NCI-H2171 (cell line): ENCODE data around the gene GSN.

ENCODE experiments used
- DNase-seq: peaks from one replicate; lab custom pipeline; 2025; lab: John Stamatoyannopoulos, UW

GSN gene

DNA sequence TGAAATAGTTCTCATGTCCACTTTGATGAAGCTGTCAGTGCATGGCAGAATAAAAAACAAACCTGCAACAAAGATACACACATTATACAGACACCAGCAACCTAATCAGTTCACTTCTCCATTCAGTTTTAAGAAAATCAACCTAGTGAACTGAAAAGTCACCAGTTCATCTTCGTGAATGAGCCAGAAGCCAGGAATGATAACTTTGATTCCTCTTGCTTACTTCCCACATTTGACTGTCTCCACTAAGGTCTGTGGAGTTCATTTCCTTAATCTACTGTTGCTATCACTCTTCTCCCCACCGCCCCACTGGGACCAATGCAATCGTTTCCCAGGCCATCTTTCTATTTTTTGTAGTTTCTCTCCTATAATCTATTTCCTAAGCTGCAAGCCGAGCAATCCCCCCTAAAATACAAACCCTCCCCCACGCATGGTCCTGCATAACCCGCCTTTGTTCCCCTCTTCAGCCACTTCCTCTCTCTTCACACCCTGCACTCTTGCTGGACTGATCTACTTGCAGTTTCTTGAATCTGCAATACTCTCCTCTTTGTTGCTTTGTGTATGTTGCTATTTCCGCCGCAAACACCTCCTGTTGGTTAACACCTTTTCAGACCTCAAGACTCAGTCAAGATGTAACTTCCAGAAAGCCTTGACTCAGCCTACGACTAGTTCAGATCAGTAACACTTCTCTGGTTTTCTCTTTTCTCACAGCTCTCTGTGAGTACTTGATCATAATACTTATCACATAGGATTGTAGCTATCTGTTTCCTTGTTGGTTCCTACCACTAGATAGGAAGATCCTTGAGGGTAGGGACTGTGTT lies 85.5 kb downstream of the GSN start:
- DNase-seq: no peak

DNA sequence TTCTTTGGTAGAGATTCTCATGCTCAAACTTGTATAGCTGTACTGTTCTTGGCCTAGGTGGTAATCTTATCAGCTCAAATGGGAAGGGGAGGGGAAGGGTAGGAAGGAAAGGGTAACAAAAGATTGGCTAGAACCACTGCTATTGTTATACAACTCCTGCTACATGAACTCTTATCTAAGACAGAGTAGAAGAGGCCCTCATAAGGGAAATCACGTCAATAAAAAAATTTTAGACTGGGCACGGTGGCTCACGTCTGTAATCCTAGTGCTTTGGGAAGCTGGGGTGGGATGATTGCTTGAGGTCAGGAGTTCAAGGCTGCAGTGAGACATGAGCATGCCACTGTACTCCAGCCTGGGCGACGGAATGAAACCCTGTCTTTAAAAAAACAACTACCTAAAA lies 86.2 kb downstream of the GSN start:
- no peak for DNase-seq

DNA sequence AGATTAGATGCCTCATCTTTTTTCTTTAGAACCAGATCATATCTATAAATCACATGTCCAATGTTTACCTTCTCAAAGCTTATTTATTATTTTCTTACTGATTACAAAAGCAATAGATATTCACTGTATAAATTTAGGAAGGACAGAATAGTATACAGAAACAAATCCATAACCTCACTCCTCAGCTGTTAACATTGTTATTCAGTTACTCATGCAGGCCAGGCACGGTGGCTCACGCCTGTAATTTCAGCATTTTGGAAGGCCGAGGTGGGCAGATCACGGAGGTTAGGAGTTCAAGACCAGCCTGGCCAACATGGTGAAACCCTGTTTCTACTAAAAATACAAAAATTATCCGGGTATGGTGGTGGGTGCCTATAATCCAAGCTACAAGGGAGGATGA lies 86.8 kb downstream of the GSN start:
- no peak for DNase-seq

DNA sequence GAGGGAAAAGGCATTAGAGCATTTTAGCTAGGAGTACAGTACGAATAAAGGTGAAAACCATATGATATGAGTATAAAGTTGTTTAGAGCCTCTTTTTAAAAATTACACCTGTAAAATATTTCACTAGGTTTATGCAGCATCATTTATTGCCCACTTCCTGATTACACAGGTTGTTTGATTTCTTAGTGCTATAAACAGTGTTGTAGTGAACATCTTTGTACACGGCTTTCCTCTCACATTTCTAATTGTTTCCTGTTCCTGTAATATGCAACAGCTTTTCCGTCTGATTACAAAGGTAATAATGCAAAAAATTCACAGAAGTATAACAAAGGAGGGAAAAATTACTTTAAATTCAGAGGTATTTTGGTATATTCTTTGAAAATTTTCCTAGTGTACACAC lies 89.0 kb downstream of the GSN start:
- DNase-seq: no peak

DNA sequence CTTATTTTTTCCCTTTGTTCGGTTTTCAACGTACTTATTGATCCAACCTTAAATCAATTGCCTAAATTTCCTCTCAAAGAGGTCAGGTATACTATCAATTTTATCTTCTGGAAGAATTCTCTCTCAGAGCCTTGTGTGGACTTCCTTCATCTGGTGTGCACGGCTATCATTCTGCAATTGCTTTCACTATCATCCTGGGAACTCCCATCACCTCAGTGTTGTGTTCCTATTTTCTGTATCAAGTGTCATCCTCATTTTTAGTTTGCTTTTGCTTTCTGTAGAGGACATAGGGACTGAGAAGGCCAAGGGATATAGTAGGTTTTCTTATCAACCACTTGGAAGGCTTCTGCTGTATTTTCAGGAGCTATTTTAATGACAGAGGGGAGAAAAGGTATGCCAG lies 90.8 kb downstream of the GSN start:
- no peak for DNase-seq

DNA sequence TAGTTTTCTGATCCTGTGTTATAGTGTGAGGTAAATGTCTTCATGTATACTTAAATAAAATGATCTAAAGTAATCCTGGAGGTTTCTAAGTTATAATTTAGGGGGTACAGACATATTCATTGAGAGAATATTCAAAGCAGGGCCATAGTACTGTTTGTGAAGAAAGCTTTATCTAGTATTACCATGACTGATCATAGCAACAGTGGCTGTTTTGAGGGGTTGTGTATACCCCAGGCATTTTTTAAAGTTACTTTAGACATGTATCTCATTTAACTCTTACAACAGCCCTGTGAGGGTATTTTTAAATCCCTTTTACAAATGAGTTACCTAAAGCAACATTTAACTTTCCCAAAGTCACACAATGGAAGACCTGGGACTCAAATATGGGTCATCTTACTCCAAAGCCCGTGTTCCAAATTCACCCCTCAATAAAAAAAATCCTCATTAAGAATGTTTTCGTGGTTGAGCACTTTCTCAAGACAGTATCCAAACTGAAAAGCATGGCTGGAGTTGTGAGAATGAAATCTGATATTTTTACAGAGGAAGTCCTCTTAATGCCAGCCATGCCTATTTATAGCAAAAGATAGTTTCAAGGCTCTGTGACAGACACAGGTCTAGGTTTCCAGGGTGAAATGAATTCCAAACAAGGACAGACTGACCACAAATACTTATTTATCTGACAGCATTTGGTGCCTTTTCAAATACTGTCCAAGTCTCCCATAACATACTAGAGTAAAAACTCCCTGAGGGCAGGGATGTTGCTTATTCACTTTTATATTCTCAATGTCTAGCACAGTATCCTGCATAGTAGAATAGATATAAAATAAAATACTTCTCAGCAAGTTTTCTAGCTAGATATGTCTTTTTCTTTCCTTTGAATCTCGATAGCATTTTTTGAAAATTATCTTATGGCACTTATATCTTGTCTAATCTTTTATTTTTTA lies 91.7 kb downstream of the GSN start:
- no peak for DNase-seq

DNA sequence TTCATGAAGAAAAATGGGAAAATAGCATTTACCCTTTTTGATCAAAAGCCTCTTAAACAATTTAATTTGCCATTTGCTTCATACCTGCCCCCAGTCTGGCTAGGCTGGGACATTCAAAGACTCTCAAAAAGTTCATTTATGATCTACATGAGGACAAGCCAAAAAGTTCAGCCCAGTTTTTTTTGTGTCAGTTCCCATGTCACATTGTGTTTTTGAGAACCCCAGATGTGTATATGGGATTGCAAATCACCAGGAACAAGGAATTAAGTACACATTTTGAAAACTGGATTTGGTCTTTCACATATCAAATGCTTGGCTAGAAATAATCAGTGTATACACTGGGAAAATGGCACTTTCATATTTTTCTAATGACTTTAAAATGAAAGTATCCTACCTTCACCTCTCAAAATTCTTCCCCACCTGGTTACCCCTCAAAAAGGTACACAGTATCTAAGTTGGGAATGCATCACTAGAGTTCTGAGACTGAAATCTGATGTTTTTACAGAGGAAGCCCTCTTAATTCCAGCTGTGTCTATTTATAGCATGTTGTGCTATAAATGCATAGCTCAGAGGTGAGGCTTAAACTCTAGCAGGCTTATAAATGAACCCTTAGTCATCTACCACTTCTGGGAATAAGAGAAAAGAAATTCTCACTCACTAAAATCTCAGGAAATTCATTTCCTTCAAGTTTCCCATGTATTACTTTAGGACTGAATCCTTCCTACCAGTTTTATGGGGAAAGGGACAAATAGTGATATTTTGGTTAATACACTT lies 92.8 kb downstream of the GSN start:
- no peak for DNase-seq

DNA sequence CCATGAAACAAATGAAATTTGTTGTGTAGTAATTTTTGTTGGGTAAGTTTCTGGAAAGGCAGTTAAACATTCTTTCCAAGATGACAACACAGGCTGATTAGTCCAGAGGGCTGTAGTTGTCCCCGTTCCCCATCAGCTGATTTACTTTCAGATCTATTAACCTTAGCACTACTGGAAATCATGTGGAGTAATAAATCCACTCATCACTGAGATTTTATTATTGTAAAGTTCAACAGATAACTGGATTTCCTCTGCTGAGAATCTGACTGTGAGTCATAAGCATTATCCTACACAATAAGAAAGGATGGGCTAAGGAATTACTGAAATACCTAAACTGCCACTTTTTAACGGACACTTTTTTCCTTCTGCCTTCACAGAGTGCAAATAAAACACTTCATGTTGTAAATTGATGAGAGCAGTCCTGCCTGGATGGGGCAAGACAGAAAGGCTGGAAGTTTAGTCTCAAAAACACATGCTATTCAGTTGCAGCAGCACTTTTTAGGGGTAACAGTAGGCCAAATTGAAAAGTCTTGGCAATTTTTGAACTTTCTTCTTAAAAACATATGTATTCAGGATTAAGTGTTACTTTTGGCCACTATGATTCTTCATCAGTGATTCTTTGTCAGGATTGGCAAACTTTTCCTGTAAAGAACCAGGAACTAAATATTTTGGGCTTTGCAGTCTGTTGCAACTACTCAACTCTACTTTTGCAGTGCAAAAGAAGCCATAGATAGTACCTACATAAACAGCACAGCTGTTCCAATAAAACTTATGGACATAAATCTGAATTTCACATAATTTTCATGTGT lies 95.1 kb downstream of the GSN start:
- no peak for DNase-seq

DNA sequence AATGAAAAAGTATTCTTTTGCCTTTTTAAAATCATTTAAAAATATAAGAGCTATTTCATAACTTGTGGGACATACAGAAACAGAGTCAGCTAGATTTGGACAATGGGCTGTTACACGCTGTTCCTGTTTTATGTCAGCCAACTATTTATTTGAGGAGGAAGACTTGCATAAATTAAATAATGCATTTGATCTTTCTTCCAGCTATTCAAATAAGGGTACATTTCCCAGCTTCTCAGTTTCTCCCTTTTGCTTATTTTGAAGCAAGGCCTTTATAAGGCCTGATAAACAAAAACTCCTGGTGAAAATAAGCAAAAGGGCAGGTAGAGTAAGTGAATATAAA lies 95.6 kb downstream of the GSN start:
- no peak for DNase-seq

DNA sequence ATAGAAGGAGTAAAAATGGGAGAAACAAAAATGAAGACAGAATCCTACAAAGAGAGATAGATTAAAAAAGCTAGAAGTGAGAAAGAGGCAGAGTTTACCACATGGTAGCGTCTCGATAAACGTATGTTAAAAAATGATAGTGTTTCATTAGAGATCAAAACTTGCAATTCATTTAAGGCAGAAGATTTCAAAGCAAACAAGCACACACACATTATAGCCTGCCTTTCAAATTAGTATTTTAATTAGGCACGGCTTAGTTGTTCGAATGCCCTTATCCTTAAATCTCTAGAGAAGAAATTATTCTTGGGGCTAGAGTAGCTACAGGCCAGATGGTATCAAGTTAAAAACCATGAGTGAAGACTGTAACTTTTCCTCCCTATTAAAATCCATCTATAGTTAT lies 96.1 kb downstream of the GSN start:
- no peak for DNase-seq

DNA sequence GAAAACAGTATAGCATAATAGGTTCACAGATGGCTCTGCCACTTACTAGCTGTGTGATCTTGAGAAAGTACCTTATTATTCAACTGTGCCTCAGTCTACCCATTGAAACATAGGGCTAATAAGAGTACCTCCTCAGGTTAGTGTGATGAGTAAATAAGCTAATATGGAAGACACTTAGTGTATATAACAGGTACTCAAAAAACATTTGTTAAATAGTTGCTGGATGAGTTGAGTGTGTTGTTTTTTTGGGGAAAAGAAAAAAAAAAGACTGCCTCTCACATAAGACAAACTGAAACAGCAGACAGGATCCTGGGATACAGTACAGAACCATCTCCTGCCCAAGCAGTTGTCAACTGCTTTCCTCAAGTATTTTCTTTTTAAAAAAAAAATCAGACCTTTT lies 96.9 kb downstream of the GSN start:
- DNase-seq: no peak

DNA sequence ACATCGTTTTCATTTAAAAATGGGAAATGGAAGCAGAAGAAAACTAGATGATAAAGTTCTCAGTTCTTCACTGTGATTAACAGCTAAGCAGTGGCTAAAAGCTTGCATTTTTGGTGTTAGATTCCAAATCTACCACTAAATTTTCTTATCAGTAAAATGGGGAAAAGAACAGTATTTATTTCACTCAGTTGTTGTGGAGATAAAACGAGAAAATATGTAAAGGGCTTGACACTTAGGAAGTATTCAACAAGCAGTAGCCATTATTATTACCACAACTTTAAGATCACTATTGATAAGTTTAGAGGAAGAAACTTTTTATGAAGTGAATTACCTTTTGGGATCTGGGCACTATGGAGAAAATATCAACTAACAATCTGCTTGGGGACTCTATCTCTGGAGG lies 97.6 kb downstream of the GSN start:
- no peak for DNase-seq

DNA sequence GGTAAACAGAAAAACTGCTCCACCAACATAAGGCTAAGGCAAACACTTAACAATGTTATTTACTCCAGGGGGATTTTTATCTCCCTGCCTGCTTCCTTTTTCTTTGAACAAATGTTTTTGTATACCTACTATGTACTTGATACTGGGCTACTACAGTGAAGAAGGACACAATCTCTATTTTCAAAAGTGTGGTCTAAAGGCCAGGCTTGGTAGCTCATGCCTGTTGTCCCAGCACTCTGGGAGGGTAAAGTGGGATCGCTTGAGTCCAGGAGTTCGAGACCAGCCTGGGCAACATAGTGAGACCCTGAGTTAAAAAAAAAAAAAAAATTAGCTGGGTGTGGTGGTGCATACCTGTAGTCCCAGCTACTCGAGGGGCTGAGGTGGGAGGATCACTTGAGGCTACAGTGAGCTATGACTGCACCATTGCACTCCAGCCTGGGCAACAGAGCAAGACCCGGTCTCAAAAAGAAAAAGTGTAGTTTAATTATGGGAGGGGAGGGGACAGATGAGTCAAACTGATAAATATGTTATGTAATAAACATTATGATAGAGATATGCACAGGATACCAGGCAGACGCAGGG lies 98.7 kb downstream of the GSN start:
- no peak for DNase-seq

DNA sequence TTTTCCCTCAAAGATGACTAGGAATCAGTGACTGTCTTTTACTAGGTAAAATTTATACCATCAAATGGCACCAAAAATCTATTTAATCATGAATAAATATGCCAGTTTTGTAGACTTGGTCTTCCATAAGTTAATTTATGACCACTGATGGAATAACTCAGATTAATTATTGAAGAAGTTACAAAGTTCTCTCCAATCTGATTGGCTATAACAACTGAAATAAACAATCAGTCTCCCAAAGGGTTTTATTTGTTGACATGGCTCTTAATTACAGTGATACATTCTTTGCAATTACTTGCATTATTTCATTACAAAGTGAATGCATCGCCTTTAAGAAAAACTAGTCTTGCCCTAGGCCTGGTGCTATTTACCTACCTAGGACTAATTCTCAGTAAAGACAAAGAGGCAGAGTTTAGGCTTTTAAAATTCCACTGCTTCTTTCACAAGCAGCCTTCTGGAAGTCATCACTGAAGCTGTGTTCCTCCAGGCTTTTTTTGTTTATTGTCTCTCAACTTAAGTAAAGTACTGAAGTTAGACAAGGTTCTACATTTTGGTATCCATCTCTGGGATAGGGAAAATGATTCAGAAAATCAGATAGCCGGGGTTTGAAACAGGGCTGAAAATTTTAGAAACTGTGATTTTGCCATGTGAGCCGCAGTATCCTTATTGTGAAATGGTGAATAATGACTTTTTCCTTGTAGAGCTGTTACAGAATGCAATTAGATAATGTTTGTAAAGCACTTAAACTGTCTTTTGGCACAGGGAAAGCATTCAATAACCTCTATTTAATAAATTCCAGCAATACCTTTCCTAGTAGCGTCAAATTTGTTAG lies 99.6 kb downstream of the GSN start:
- DNase-seq: no peak

DNA sequence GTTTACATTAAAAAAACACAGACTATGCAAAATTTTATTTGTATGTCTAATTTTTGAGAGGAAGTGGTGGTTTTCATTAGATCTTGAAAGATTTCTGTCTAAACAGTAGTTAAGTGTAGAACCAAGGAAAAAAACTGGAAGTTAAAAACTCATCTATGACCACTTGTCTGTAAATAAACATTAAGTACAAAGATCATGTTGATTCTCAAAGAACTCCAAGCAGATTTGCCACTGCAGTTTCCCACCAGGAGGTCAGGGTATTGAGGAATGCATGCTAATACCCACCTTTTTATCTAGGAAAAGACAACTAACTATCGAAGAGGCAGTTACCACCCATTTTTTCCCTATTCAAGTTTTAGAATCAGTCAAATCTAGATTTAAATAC lies 100.2 kb downstream of the GSN start:
- DNase-seq: no peak

DNA sequence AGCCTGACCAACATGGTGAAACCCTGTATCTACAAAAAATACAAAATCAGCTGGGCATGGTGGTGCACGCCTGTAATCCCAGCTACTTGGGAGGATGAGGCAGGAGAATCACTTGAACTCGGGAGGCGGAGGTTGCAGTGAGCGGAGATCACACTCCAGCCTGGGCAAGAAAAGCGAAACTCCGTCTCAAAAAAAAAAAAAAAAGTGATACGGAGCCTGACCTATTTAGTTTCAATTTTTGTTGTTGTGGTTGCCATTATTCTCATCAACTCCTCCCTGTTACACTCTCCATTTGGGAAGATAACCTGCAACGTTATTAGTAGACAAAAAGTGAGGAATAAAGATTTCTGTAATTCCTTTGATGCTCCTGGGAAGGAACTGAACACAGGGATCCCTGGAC lies 100.8 kb downstream of the GSN start:
- DNase-seq: no peak

DNA sequence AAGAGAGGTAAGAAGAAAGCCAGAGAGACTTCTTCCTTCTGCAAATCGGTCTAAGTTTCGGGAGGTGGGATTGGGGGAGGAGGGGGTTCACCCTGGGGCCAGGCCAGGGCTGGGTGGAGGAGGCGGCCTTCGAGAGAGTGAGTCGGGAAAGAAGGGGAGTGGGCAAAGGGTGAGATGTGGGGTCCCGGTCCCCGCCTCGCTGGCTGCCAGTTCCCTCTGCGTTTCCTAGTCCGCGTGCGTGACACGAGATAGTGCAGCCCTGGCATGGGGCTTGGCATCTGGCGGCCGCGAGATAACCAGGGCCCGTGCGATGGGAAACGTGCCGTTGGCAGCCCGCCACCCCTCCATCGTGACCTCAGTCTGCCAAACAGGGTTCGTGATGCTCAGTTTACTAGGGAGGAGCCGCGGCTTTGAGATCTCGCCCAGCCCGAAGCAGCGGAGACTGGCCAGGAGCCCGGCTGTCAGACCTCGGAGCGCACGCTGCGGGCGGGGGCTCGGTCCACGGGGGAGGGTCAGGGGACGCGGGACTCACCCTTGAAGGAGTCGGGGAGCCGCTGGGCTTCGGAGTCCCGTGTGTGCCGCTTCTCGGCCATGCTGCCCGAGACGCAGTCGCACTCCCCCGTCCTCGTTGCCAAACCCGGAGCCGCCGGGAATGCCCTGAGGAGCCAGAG lies 101.8 kb downstream of the GSN start, which contains the start of gene STOM:
STOM (minus strand) TSS at position 656 of the 671 bp plus-strand sequence; CDS start at position 593, 63 bp downstream.
- DNase-seq: no peak

DNA sequence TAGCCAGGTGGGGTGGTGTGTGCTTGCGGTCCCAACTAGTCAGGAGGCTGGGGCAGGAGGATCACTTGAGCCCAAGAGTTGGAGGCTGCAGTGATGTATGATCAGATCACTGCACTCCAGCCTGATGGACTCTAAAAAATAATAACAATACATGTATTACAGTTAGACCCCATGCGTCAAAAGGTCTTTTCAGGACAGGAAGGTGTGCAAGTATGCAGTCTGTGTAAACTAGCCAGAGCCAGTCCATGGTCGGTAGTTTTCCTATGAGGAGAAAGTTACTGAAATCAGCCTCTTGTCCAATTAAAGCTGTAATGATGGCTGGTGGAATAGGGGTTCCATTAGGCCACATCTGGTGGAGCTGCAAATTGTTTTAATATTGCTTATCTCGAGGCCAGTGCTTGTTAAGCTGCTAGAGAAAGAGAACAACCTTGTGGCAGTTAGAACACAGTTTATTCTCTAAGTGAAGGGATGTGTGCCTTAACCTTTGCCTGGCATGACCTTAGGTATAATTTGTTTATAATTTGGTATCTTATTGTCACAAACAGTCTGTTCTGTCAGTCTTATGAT lies 103.6 kb downstream of the GSN start:
- no peak for DNase-seq

DNA sequence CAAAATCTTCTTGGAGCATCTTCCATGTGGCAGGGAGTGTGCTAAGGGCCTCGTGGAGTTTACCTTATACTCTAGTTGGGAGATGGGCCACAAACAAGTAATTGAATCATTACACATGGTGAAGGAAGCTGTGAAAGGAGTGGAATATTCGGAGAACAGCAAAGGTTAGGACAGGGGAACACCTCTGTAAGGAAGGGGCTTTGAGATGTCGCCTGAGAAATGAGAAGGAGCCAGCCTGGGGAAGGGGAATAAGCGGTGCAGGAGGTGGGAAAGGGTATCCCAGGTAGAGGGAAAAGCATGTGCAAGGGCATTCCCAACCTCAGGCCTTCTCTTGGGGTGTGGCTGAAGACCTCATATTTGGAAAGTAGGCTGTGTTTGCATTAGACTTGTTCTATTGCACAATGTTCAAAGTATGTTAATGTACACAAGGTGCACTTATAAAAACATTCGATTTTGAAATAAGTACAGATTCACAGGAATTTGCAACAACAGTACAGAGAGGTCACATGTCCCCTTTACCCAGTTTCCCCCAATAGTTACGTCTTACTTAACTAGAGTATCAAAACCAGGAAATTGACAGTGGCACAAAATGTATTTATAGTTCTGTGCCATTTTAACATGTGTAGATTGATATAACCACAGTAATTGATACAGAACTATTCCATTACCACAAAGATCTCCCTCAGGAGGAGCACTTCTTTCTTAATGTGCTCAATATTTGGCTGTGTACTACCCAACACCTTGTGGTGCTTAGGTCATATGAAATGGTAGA lies 104.5 kb downstream of the GSN start:
- DNase-seq: no peak
